Endothelial cell of umbilical vein (primary cell): ENCODE data around the gene UBE2I. TPM values are rescaled to one million over a fixed set of nuclear protein-coding genes. Genes with fewer than 3 reads are reported as not detected.

ENCODE experiments used
- BruUV-seq: library from RNA; stranded (reverse); fragments of 400-500 nt; replicated peaks from 2 replicates; lab custom pipeline; 2021; lab: Mats Ljungman, UMichigan
- CTCF ChIA-PET: fragments of 300-600, 350-600 bp; sonication (Branson Sonifier 250); formaldehyde crosslinking; loops from one replicate; lab custom pipeline; 2021; ENCODE audit warnings: antibody characterized with exemption, inconsistent platforms; lab: Charles Lee
- POLR2A ChIA-PET: fragments of 300-600, 350-600 bp; sonication (Branson Sonifier 250); formaldehyde crosslinking; loops from one replicate; lab custom pipeline; 2021; ENCODE audit warnings: antibody characterized with exemption, inconsistent platforms; lab: Charles Lee
- DNase-seq: peaks from one replicate; pipeline ENCODE4 v3.0.0-alpha.2; 2011; ENCODE audit warnings: low read depth, low spot score
- FAIRE-seq: peaks from 2 replicates; lab custom pipeline; 2011; peaks lifted over from hg19 to GRCh38; lab: Jason Lieb, UNC
- H2AFZ ChIP-seq: 2 replicates; pipeline ENCODE4 v1.6.0; 2012; ENCODE audit warnings: low read depth, low read length, control low read depth, inconsistent platforms
- H3K27ac ChIP-seq: 2 replicates; pipeline ENCODE4 v1.5.1; 2011; ENCODE audit warnings: low read depth, mild to moderate bottlenecking, control low read depth, low read length, moderate library complexity; ENCODE audit not compliant: insufficient read depth
- H3K27me3 ChIP-seq, 2 experiments: 2 replicates each; pipeline versions ENCODE4 v1.6.0 to v1.6.1; 2011; ENCODE audit warnings: low read length in 2 of 2, mixed read lengths in 1 of 2; ENCODE audit not compliant: control insufficient read depth in 2 of 2, insufficient read depth in 2 of 2
- H3K36me3 ChIP-seq, 2 experiments: 2 replicates in 1 of 2; 3 replicates in 1 of 2; pipeline ENCODE4 v1.5.1; 2011; ENCODE audit warnings: low read length in 2 of 2, mild to moderate bottlenecking in 1 of 2, moderate library complexity in 1 of 2; ENCODE audit not compliant: control insufficient read depth in 2 of 2, insufficient read depth in 2 of 2; ENCODE audit errors: extremely low read depth in 1 of 2
- H3K4me1 ChIP-seq: 3 replicates; pipeline ENCODE4 v1.5.1; 2011; ENCODE audit warnings: mild to moderate bottlenecking, low read length; ENCODE audit not compliant: control insufficient read depth, insufficient read depth; ENCODE audit errors: extremely low read depth
- H3K4me2 ChIP-seq: 2 replicates; pipeline ENCODE4 v1.6.1; 2011; ENCODE audit warnings: low read length, control low read depth, mixed read lengths; ENCODE audit not compliant: insufficient read depth
- H3K4me3 ChIP-seq, 3 experiments: fragments of 200-600 bp in 1 of 3; sonication (generic), shearing (Covaris generic) in 1 of 3; replicated peaks in 1 of 3; 2 replicates each; pipeline ENCODE4 v1.5.1; 2011 to 2016; ENCODE audit warnings: control low read depth in 3 of 3, low read length in 3 of 3, mild to moderate bottlenecking in 2 of 3, inconsistent platforms in 1 of 3, low read depth in 1 of 3, moderate library complexity in 1 of 3; ENCODE audit not compliant: insufficient read depth in 1 of 3
- H3K79me2 ChIP-seq: 2 replicates; pipeline ENCODE4 v1.6.0; 2012; ENCODE audit warnings: low read length, inconsistent platforms; ENCODE audit not compliant: control insufficient read depth, insufficient read depth
- H3K9ac ChIP-seq: replicated peaks from 2 replicates; pipeline ENCODE3; 2011; ENCODE audit warnings: low read length, control low read depth; ENCODE audit not compliant: insufficient read depth; ENCODE audit errors: extremely low read depth
- H3K9me1 ChIP-seq: replicated peaks from 3 replicates; pipeline ENCODE4 v1.6.0; 2011; ENCODE audit warnings: mild to moderate bottlenecking, low read length; ENCODE audit not compliant: control insufficient read depth, insufficient read depth; ENCODE audit errors: extremely low read depth
- H3K9me3 ChIP-seq: replicated peaks from 2 replicates; pipeline ENCODE4 v1.5.1; 2012; ENCODE audit warnings: low read length, inconsistent platforms; ENCODE audit not compliant: control insufficient read depth, insufficient read depth
- H4K20me1 ChIP-seq: replicated peaks from 2 replicates; pipeline ENCODE3; 2011; ENCODE audit warnings: mild to moderate bottlenecking, low read length; ENCODE audit not compliant: control insufficient read depth, insufficient read depth; ENCODE audit errors: extremely low read depth
- CTCF ChIP-seq, 2 donors: IDR thresholded peaks; 1 replicate in 1 of 2; 2 replicates in 1 of 2; pipeline ENCODE4 v1.5.1; 2011; ENCODE audit warnings: low read length in 2 of 2, mild to moderate bottlenecking in 2 of 2, moderate library complexity in 2 of 2, control low read depth in 1 of 2, inconsistent platforms in 1 of 2, low read depth in 1 of 2; ENCODE audit not compliant: insufficient read depth in 1 of 2; ENCODE audit errors: extremely low read depth in 1 of 2
- FOS ChIP-seq: IDR thresholded peaks from 2 replicates; pipeline ENCODE4 v1.6.1; 2011; ENCODE audit warnings: mild to moderate bottlenecking, low read length, moderate library complexity, borderline replicate concordance; ENCODE audit not compliant: insufficient read depth
- JUN ChIP-seq: IDR thresholded peaks from 2 replicates; pipeline ENCODE4 v1.6.1; 2011; ENCODE audit warnings: borderline replicate concordance, low read depth; ENCODE audit not compliant: insufficient read length, insufficient read depth
- MAX ChIP-seq: IDR thresholded peaks from 2 replicates; pipeline ENCODE4 v1.6.1; 2011; ENCODE audit not compliant: insufficient read depth, insufficient read length
- MYC ChIP-seq: IDR thresholded peaks from one replicate; pipeline ENCODE4 v1.6.1; 2011; ENCODE audit warnings: mild to moderate bottlenecking, low read depth, low read length
- POLR2A ChIP-seq: IDR thresholded peaks from 2 replicates; pipeline ENCODE4 v1.6.1; 2012; ENCODE audit warnings: low read depth, mild to moderate bottlenecking, control low read depth, low read length
- POLR2AphosphoS5 ChIP-seq: IDR thresholded peaks from 2 replicates; pipeline ENCODE4 v1.6.1; 2012; ENCODE audit warnings: low read depth, mild to moderate bottlenecking, control low read depth, low read length, moderate library complexity; ENCODE audit not compliant: insufficient read depth
- dilution Hi-C: fragments of 300-500 bp; cut with MboI; formaldehyde crosslinking; loops from one replicate; pipeline ENCODE4 v1.15.0; 2019; ENCODE audit warnings: low sequenced_read_pairs; ENCODE audit not compliant: extremely low pct_ligation_motif_present
- intact Hi-C: fragments of 100-400 bp; cut with micrococcal nuclease; formaldehyde crosslinking; loops from one replicate; pipeline ENCODE4 v1.10.0; 2022
- polyA plus RNA-seq, 4 experiments: library from polyadenylated mRNA; depleted of rRNA in 3 of 4; stranded (reverse) in 3 of 4; unstranded in 1 of 4; fragments of >200 nt; gene quantifications; 2 replicates each; pipeline versions ENCODE4 v1.2.1 to v1.2.3, GENCODE V29; 2011 to 2012; ENCODE audit warnings: missing spikeins in 1 of 4
- total RNA-seq: library from RNA; stranded (reverse); gene quantifications from 2 replicates; pipeline ENCODE4 v1.2.3, GENCODE V29; 2021

UBE2I gene
- total and polyA plus RNA-seq, 2 donors (not counting 3 experiments of a cell fraction or from before 2014, with no cell fraction given) = 122 to 233 TPM

GRCh38 chr16:1262846-1263221, 46.6 kb upstream of the UBE2I start:
- FAIRE-seq = no peak
- dilution Hi-C loops (no loop called here), intact Hi-C loops (no loop called here)
- Histone ChIP-seq H3K79me2 (no peaks in the 10 kb centered on the region), H3K9me3 (no peaks in the 10 kb centered on the region), H4K20me1 (no peaks in the 10 kb centered on the region), H3K9ac (no peak overlapping the region), H3K9me1 (no peaks in the 10 kb centered on the region), H3K36me3 (no peaks in the 10 kb centered on the region), H3K4me2 (no peak overlapping the region), H3K4me1 (no peaks in the 10 kb centered on the region), H2AFZ (no peak overlapping the region), H3K27me3 (peaks cover 21 to 25% of the 10 kb centered on the region in 2 experiments), H3K4me3 (no peak overlapping the region), H3K27ac (no peak overlapping the region)
- DNase-seq = no peak
- ChIA-PET CTCF (interaction anchor here (0.9 kb wide), 1 partner anchor 13 kb away, joined by 3 read pairs; no protein-coding TSS in a partner anchor), POLR2A (no interaction called here)
- TF ChIP-seq MYC = no peak
- no peak for TF ChIP-seq CTCF (IDR thresholded peaks at IDR 0.05; ENCODE audit: extremely low read depth in 1 of 2, insufficient read depth in 1 of 2, low read depth in 1 of 2, low read length in 2 of 2)
- no peak for TF ChIP-seq POLR2AphosphoS5
- no peak for TF ChIP-seq JUN
- TF ChIP-seq MAX = no peak
- TF ChIP-seq POLR2A = no peak
- TF ChIP-seq FOS = no peak
- BruUV-seq = no TSS peak
